Measurements from ENCODE around the gene VPS13D. TPM values are rescaled to one million over a fixed set of nuclear protein-coding genes. Genes with fewer than 3 reads are reported as not detected.

VPS13D gene
- total RNA-seq, 4 donors from 2014 or later: 33.2 to 115 (median 56.5) TPM

DNA sequence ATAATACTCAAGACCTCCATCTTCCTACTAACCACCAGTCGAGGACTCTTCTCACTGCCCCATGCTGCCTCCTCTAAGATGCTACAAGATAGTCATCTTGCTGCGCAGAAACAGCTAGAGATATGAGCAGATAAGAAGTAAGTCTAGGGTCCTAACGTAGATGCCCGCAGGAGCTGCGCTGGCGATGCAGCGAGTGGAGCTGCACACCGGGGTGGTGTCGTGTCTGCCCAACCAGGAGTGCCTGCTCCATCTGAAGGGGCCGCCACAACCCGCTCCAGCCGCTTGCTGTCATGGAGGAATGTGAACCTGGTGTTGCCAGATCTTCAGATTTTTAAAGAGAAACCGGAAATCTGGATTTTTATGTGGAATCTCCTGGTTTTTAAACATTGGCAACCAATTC, 175.1 kb downstream of the VPS13D start:
- no peak for TF ChIP-seq POLR2A (IDR thresholded peaks at IDR 0.05)
- TF ChIP-seq, protein P1, sequence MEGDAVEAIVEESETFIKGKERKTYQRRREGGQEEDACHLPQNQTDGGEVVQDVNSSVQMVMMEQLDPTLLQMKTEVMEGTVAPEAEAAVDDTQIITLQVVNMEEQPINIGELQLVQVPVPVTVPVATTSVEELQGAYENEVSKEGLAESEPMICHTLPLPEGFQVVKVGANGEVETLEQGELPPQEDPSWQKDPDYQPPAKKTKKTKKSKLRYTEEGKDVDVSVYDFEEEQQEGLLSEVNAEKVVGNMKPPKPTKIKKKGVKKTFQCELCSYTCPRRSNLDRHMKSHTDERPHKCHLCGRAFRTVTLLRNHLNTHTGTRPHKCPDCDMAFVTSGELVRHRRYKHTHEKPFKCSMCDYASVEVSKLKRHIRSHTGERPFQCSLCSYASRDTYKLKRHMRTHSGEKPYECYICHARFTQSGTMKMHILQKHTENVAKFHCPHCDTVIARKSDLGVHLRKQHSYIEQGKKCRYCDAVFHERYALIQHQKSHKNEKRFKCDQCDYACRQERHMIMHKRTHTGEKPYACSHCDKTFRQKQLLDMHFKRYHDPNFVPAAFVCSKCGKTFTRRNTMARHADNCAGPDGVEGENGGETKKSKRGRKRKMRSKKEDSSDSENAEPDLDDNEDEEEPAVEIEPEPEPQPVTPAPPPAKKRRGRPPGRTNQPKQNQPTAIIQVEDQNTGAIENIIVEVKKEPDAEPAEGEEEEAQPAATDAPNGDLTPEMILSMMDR (IDR thresholded peaks at IDR 0.05): no peak
- Histone ChIP-seq H3K9me3 (no peaks in the 10 kb centered on the region), H3K4me3 (no peak overlapping the region), H3K36me3 (no peaks in the 10 kb centered on the region), H3K4me1 (peaks cover 5 to 12% of the 10 kb centered on the region in 2 donors), H3K27me3 (no peaks in the 10 kb centered on the region), H3K27ac (peak overlapping the region; percentile 70 to 77)
- intact Hi-C loops (cut with DNase I; ENCODE audit: low total_unique reads): loop anchor here (5.0 kb wide), 1 partner anchor 217 kb away; no protein-coding TSS in a partner anchor
- DNase-seq: no peak

DNA sequence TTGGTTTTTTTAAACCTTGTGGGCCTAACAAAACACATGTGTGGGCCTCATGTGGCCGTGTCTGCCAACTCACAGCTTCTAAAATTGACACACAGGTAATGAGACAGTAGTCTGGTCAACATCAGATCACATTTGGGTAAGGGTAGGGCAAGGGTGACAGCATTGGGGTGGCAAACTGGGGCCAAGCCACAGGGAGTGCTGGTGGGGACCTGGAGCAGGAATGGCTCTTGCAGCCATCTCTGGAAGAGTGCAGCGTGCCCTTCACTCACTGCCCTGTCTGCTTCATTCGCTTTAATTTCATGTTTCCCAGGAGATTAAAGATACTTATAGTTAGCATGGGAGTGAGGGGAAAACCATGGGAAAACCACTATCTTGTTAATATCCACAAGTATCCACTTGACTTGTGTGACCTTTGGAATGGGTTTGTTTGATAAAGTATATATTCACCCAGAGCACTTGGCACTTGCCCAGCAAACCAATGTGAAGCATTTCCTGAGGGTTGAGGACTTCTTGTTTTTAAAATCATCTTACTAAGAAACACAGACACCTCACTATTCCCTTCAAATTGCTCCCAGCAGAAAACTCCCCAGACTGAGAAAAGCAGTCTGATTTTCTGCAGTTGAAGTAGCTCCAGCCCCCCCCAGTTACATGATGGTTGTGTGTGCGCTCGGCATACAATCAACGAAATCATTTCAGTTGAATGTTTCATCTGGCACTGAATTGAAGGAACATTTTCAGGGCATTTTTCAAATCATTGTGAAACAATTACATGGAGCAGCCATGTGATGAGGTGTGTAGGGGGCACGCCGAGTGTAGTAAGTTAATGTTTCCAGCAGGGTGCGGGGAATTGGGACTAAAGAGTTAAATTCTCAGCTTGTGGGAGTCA, 175.7 kb downstream of the VPS13D start:
- DNase-seq: peak; percentile 33 to 42
- H3K27ac ChIP-seq: peak overlapping the region; percentile 70 to 77
- H3K4me1 ChIP-seq: peaks cover 5 to 15% of the 10 kb centered on the region in 2 donors
- H3K27me3 ChIP-seq: no peaks in the 10 kb centered on the region
- TF ChIP-seq, protein P1 (IDR thresholded peaks at IDR 0.05): peak in 2 of 4 experiments; percentile 12
- TF ChIP-seq POLR2A (IDR thresholded peaks at IDR 0.05): no peak
- intact Hi-C loops (cut with DNase I; ENCODE audit: low total_unique reads): loop anchor here (2.0 to 5.0 kb wide), 2 partner anchors 71 to 217 kb away; no protein-coding TSS in a partner anchor
- H3K9me3 ChIP-seq: no peaks in the 10 kb centered on the region
- H3K36me3 ChIP-seq: no peaks in the 10 kb centered on the region
- H3K4me3 ChIP-seq: no peak overlapping the region

DNA sequence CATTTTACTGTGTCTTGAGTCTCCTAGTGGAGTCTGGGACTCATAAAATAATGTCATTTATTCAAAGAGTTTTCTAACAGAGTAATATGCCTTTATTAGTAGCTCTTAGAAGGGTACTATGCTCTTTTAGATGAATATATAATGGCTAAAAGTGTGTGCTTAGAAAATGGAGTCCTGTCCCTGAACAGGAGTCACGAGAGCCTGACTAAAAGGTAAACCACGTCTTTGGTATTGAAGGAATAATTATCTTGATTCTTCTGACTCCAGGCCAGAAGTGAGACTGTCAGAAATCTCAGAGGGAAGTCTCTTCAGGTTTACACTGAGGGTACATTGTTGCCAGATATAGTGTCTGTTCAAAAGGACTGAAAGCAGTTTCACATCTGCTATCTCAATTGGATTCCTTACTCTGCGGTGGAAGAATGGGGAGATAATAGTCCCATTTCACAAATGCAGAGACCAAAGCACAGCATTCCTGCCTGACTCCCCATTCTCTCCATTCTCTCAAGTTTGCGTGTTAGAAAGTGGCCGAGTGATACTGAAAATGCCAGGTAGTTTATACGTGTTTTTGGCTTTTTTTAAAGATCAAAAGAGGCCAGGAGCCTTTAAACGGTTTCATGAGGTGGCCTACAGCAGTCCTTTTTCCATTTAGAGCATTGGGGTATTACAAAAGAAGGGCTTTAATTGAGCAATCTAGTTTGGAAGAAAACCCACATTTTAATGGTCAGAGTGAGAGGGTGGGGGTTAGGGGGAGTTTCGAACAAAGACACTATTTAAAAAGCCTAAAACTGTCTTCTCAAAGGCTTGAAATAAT, 176.6 kb downstream of the VPS13D start:
- Histone ChIP-seq H3K27ac (peak overlapping the region; percentile 70 to 77), H3K9me3 (no peaks in the 10 kb centered on the region), H3K4me3 (no peak overlapping the region), H3K36me3 (no peaks in the 10 kb centered on the region), H3K27me3 (no peaks in the 10 kb centered on the region), H3K4me1 (peaks cover 5 to 15% of the 10 kb centered on the region in 2 donors)
- intact Hi-C loops (cut with DNase I; ENCODE audit: low total_unique reads): loop anchor here (2.0 to 5.0 kb wide), 2 partner anchors 70 to 216 kb away; no protein-coding TSS in a partner anchor
- TF ChIP-seq POLR2A (IDR thresholded peaks at IDR 0.05): no peak
- TF ChIP-seq, protein P1 (IDR thresholded peaks at IDR 0.05): no peak
- DNase-seq: peak in 1 of 2 donors; percentile 24

DNA sequence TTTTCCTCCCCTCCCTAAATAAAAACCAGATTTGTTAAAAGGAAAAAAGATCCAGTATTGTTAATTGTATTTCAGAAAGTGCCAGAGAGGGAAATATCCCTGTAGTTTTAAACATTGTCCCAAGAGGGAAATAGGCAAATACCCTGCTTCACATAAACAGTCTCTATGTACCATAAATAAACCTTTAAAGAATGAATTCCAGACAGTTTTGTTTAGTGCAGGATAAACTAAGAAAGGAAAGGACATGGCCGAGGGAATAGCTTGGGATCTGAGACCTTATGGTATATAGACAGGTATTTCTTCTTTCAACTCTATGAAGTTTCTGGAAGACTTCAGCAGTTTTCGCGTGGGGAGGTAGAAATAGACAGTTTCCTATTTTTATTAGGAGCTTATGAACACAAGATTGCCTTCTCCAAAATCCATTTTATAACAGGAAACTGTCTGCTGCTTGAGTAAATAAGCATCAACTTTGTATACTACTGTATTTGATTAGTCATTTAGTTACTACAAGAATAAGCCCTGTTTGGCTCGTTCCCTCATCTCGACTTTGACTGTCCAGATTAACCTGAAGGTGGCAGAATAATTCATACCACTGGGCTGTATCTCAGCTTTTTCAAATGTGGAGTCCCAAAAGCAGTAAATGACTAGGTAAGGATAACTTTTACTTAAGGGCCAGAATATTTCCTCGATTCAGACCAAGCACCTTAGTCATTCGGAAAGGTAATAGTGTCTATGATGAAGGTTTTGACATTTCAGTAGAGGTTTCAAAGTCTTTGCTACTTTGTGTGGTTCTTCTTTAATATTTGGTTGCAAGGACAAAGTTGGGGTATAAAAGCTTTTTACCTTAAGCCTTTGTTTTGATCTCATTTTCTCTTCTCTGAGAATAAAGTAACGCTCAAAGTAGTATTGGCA, 177.5 kb downstream of the VPS13D start:
- Histone ChIP-seq H3K27me3 (no peaks in the 10 kb centered on the region), H3K9me3 (no peaks in the 10 kb centered on the region), H3K36me3 (no peaks in the 10 kb centered on the region), H3K4me1 (peaks cover 5 to 15% of the 10 kb centered on the region in 2 donors), H3K27ac (peak overlapping the region; percentile 70 to 77), H3K4me3 (no peak overlapping the region)
- peak in 1 of 2 donors; percentile 36 for DNase-seq
- intact Hi-C loops (cut with DNase I; ENCODE audit: low total_unique reads): loop anchor here (2.0 to 5.0 kb wide), 2 partner anchors 69 to 215 kb away; no protein-coding TSS in a partner anchor
- no peak for TF ChIP-seq POLR2A (IDR thresholded peaks at IDR 0.05)
- TF ChIP-seq, protein P1 (IDR thresholded peaks at IDR 0.05): peak; percentile 43 to 57 (median 48)

Measured in uterus (tissue), 4 donors.